ENCODE measurements around the gene GPC5.

GPC5 gene

DNA sequence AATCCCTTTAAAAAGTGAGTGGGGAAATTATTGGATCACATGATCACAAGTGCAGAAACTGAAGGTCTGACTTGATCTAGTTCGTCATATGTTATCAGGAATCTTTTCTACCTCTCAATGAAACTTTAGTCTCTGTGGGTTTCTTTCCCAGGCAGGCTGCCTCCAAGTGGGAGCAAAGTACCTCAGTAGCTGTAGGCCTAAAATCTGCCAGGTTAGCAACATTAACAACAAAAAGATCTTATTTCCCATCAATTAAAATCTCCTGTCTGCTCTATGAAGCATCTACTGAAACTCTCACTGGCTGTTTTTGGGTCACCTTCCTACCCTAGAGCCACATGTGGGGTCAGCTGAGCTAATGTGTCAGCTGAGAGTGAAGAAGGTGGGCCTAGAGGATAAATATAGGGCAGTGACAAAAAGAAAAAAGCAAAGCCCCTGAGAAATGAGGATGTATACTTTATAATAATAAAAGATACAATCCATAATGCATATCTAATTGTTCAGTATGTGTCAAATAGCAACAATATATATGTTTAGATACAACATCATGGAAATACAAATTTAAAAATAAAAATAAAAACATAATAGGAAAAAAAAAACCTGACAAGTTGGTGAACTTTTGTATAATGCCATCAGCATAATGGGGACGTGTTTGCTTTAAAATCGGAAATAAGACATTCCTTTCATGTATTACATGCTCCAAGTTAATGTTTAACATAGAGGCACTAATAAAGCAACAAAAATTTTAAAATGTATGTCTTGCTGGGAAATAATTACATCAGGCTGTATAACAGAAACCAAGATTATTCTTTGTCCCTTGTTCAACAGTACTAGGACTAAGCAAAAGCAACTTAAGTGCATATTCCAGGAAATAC is 141.1 kb downstream of the GPC5 start:
- TF ChIP-seq SIN3A (IDR thresholded peaks at IDR 0.05; ENCODE audit: borderline replicate concordance, insufficient read depth, low read length), result no peak
- TF ChIP-seq TAF1 (IDR thresholded peaks at IDR 0.05; ENCODE audit: borderline replicate concordance, insufficient read depth, low read length), result no peak
- no peak for TF ChIP-seq POLR2AphosphoS5 (IDR thresholded peaks at IDR 0.05; ENCODE audit: low read depth, low read length)
- TF ChIP-seq FOXP2 (optimal IDR thresholded peaks at IDR 0.05; ENCODE audit: borderline replicate concordance, extremely low read depth, extremely low read length, insufficient read depth), result no peak

DNA sequence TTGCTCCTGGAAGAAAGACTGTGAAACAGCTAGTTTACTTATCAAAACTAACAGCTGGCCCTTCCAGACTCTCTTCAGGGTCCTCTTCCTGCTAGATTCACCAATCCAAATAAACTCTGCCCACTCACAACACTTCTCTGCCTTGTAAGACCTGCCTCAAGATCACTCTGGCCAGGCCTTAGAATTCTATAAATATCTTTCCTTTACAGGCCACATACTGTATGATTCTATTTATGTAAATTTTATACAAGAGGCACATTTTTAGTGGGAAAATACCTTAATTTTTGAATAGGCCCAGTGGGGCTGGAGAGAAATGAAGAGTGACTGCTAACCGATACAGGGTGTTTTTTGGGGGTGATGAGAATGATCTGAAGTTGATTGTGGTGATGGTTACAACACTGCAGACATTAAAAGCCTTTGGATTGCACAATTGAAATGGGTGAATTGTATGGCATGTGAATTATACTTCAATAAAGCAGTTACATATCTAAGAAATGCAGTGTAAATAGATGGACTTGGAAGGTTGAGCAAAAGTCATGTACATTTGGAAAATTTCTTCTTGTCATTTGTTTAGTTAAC is 141.8 kb downstream of the GPC5 start:
- TF ChIP-seq, protein P1, sequence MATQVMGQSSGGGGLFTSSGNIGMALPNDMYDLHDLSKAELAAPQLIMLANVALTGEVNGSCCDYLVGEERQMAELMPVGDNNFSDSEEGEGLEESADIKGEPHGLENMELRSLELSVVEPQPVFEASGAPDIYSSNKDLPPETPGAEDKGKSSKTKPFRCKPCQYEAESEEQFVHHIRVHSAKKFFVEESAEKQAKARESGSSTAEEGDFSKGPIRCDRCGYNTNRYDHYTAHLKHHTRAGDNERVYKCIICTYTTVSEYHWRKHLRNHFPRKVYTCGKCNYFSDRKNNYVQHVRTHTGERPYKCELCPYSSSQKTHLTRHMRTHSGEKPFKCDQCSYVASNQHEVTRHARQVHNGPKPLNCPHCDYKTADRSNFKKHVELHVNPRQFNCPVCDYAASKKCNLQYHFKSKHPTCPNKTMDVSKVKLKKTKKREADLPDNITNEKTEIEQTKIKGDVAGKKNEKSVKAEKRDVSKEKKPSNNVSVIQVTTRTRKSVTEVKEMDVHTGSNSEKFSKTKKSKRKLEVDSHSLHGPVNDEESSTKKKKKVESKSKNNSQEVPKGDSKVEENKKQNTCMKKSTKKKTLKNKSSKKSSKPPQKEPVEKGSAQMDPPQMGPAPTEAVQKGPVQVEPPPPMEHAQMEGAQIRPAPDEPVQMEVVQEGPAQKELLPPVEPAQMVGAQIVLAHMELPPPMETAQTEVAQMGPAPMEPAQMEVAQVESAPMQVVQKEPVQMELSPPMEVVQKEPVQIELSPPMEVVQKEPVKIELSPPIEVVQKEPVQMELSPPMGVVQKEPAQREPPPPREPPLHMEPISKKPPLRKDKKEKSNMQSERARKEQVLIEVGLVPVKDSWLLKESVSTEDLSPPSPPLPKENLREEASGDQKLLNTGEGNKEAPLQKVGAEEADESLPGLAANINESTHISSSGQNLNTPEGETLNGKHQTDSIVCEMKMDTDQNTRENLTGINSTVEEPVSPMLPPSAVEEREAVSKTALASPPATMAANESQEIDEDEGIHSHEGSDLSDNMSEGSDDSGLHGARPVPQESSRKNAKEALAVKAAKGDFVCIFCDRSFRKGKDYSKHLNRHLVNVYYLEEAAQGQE (IDR thresholded peaks at IDR 0.05; ENCODE audit: insufficient read depth in 1 of 2, low read depth in 2 of 2, low read length in 2 of 2), result no peak

DNA sequence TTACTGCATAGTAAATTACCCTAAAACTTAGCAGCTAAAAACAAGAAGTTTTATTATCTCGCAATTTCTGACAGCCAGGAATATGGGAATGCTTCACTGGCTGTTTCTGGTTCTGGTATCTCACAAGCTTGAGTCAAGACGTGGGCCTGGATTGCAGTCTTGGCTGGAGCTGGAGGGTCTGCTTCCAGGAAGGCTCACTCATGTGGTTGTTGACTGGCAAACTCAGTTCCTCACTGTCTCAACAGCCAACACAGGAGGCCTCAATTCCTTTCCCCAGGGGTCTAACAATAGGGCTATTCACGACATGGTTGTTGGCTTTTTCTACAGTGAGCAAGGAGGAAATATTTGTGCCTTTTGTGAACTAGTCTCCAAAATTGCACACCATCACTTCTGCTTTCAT is 146.3 kb downstream of the GPC5 start:
- TF ChIP-seq POLR2AphosphoS5 (IDR thresholded peaks at IDR 0.05; ENCODE audit: low read depth, low read length), result no peak
- TF ChIP-seq, protein P1 (IDR thresholded peaks at IDR 0.05; ENCODE audit: insufficient read depth in 1 of 2, low read depth in 2 of 2, low read length in 2 of 2), result no peak
- TF ChIP-seq TAF1 (IDR thresholded peaks at IDR 0.05; ENCODE audit: borderline replicate concordance, insufficient read depth, low read length), result no peak
- no peak for TF ChIP-seq FOXP2 (optimal IDR thresholded peaks at IDR 0.05; ENCODE audit: borderline replicate concordance, extremely low read depth, extremely low read length, insufficient read depth)
- TF ChIP-seq SIN3A (IDR thresholded peaks at IDR 0.05; ENCODE audit: borderline replicate concordance, insufficient read depth, low read length), result no peak

DNA sequence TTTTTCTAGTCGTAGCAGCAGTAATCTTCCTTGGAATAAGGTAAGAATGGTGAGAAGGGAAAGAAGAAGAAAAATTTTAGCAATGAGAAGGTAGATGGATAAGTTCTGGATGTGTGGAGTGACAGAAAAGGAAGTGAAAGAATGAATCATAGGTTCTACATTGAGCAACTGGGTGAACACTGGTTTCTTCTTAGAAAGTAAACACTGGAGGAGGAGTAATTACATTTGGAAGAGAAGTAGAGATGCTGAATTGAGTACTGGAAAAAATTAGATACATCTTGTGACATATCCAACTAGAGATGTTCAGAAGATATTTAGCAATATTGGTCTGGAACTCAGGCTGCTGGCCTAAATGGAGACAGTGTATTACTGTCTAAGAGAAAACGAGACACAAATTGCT is 148.5 kb downstream of the GPC5 start:
- TF ChIP-seq SIN3A (IDR thresholded peaks at IDR 0.05; ENCODE audit: borderline replicate concordance, insufficient read depth, low read length), result no peak
- no peak for TF ChIP-seq TAF1 (IDR thresholded peaks at IDR 0.05; ENCODE audit: borderline replicate concordance, insufficient read depth, low read length)
- no peak for TF ChIP-seq POLR2AphosphoS5 (IDR thresholded peaks at IDR 0.05; ENCODE audit: low read depth, low read length)

DNA sequence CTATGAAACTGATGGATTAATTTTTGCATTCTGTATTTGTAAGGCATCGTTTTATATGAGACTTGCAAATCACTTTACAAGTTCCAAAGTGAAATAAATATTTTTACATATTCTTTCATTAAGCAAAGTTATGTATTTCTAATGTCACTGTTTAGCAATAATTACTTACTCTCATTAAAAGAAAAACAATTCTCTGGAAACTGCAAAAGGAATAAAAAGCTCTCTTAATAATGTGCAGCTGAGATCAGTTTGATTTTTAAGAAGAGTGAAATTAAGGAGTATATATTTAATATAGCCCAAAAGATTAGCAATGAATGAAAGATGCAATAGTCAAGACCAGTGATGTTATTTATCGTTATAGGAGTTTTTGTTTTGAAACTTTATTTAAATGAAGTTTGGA is 155.2 kb downstream of the GPC5 start:
- TF ChIP-seq SIN3A (IDR thresholded peaks at IDR 0.05; ENCODE audit: borderline replicate concordance, insufficient read depth, low read length) (no peak), POLR2AphosphoS5 (IDR thresholded peaks at IDR 0.05; ENCODE audit: low read depth, low read length) (no peak), FOXP2 (optimal IDR thresholded peaks at IDR 0.05; ENCODE audit: borderline replicate concordance, extremely low read depth, extremely low read length, insufficient read depth) (no peak), TAF1 (IDR thresholded peaks at IDR 0.05; ENCODE audit: borderline replicate concordance, insufficient read depth, low read length) (no peak)
- TF ChIP-seq, protein P1 (IDR thresholded peaks at IDR 0.05; ENCODE audit: insufficient read depth in 1 of 2, low read depth in 2 of 2, low read length in 2 of 2), result no peak

DNA sequence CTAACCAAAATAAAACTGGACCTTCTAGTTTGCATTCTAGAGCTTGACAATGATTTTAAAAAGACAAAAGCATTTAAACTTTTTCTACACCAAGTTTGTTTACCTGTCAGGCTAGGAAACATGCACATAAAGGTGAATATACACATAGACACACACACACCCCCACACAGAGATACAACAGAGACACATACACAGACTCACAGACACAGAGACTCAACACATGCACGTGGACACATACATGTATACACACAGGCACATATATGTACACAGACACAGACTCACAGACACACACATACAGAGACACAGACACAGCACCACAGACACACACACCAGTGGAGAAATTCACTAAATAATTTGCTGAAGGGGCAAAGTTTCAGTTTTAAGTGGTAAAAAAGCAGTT is 155.7 kb downstream of the GPC5 start:
- no peak for TF ChIP-seq TAF1 (IDR thresholded peaks at IDR 0.05; ENCODE audit: borderline replicate concordance, insufficient read depth, low read length)
- no peak for TF ChIP-seq SIN3A (IDR thresholded peaks at IDR 0.05; ENCODE audit: borderline replicate concordance, insufficient read depth, low read length)
- no peak for TF ChIP-seq FOXP2 (optimal IDR thresholded peaks at IDR 0.05; ENCODE audit: borderline replicate concordance, extremely low read depth, extremely low read length, insufficient read depth)

Measured in PFSK-1 (cell line).